BJ (cell line): Measurements from ENCODE around the gene ANKK1. TPM values are rescaled to one million over a fixed set of nuclear protein-coding genes. Genes with fewer than 3 reads are reported as not detected.
A peak's percentile ranks its signal among the peaks of the same experiment; 100 is the strongest.

Experiments used
- CTCF ChIA-PET: fragments of 350-600 bp; formaldehyde crosslinking; extraction: SDS; loops from one replicate; lab custom pipeline; 2021; ENCODE audit warnings: antibody characterized with exemption, inconsistent platforms; lab: Yijun Ruan, JAX
- POLR2A ChIA-PET: fragments of 300-600 bp; sonication (Branson Sonifier 250); formaldehyde crosslinking; extraction: SDS; loops from one replicate; lab custom pipeline; 2021; ENCODE audit warnings: antibody characterized with exemption; lab: Charles Lee
- DNase-seq: peaks from one replicate; pipeline ENCODE4 v3.0.0-alpha.2; 2011; ENCODE audit warnings: low read depth
- H3K27me3 ChIP-seq: 2 replicates; pipeline ENCODE4 v1.6.0; 2011; ENCODE audit warnings: low read length; ENCODE audit not compliant: control insufficient read depth, insufficient read depth
- H3K36me3 ChIP-seq: 2 replicates; pipeline ENCODE4 v1.5.1; 2011; ENCODE audit warnings: low read length; ENCODE audit not compliant: control insufficient read depth, insufficient read depth
- H3K4me3 ChIP-seq: 2 replicates; pipeline ENCODE4 v1.5.1; 2011; ENCODE audit warnings: low read depth, mild to moderate bottlenecking, control low read depth, low read length
- polyA minus RNA-seq: library from RNA; depleted of rRNA, polyadenylated mRNA; stranded (reverse); fragments of >200 nt; gene quantifications from 2 replicates; pipeline ENCODE4 v1.2.3, GENCODE V29; 2011; rRNA and poly(A)+ RNA removed
- polyA plus RNA-seq: library from polyadenylated mRNA; depleted of rRNA; stranded (reverse); fragments of >200 nt; gene quantifications from 2 replicates; pipeline ENCODE4 v1.2.3, GENCODE V29; 2011; rRNA removed
- TF ChIP-seq, protein P1 (sequence below): IDR thresholded peaks from 2 replicates; pipeline ENCODE4 v1.5.1; 2011; ENCODE audit warnings: low read depth, mild to moderate bottlenecking, control low read depth, inconsistent platforms, low read length, moderate library complexity; ENCODE audit not compliant: insufficient read depth

Gene ANKK1, protein sequence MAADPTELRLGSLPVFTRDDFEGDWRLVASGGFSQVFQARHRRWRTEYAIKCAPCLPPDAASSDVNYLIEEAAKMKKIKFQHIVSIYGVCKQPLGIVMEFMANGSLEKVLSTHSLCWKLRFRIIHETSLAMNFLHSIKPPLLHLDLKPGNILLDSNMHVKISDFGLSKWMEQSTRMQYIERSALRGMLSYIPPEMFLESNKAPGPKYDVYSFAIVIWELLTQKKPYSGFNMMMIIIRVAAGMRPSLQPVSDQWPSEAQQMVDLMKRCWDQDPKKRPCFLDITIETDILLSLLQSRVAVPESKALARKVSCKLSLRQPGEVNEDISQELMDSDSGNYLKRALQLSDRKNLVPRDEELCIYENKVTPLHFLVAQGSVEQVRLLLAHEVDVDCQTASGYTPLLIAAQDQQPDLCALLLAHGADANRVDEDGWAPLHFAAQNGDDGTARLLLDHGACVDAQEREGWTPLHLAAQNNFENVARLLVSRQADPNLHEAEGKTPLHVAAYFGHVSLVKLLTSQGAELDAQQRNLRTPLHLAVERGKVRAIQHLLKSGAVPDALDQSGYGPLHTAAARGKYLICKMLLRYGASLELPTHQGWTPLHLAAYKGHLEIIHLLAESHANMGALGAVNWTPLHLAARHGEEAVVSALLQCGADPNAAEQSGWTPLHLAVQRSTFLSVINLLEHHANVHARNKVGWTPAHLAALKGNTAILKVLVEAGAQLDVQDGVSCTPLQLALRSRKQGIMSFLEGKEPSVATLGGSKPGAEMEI
- polyA plus RNA-seq (not detected in 2 replicates), polyA minus RNA-seq (0.14 TPM in 1 of 2 replicates, not detected in the other)

DNA sequence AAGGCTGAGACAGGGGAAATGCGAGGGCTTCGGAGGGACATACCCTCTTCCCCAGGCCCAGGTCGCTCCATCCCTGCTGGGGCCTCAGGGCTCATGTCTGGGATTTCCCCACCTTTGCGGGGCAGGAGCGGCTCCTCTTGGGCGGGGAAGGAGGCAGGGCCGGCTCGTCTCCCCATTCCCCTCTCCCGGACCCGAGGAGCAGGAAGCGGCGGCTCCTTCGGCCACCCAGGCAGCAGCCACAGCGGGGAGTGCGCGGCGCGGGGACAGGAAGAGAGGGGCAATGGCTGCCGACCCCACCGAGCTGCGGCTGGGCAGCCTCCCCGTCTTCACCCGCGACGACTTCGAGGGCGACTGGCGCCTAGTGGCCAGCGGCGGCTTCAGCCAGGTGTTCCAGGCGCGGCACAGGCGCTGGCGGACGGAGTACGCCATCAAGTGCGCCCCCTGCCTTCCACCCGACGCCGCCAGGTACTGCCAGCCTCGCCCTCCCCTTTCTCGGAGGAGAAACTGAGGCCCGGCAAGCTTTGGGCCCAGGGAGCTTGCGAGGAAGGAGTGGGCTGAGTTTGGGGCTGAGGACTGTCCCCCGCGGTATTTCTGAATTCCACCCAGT is at the start of gene ANKK1:
Gene ANKK1, plus strand, starts transcription at position 175 of the 607 bp plus-strand sequence. Its CDS starts 106 bp downstream, at position 281.
- no peak for DNase-seq
- no peaks in the 10 kb centered on the region for H3K36me3 ChIP-seq
- TF ChIP-seq, protein P1, sequence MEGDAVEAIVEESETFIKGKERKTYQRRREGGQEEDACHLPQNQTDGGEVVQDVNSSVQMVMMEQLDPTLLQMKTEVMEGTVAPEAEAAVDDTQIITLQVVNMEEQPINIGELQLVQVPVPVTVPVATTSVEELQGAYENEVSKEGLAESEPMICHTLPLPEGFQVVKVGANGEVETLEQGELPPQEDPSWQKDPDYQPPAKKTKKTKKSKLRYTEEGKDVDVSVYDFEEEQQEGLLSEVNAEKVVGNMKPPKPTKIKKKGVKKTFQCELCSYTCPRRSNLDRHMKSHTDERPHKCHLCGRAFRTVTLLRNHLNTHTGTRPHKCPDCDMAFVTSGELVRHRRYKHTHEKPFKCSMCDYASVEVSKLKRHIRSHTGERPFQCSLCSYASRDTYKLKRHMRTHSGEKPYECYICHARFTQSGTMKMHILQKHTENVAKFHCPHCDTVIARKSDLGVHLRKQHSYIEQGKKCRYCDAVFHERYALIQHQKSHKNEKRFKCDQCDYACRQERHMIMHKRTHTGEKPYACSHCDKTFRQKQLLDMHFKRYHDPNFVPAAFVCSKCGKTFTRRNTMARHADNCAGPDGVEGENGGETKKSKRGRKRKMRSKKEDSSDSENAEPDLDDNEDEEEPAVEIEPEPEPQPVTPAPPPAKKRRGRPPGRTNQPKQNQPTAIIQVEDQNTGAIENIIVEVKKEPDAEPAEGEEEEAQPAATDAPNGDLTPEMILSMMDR: peak; percentile 13; the same call in 1 of the 2 replicates
- POLR2A ChIA-PET: no interaction called here
- H3K27me3 ChIP-seq: peaks cover 16% of the 10 kb centered on the region
- CTCF ChIA-PET: no interaction called here
- no peak within 1 kb of the TSS for H3K4me3 ChIP-seq

DNA sequence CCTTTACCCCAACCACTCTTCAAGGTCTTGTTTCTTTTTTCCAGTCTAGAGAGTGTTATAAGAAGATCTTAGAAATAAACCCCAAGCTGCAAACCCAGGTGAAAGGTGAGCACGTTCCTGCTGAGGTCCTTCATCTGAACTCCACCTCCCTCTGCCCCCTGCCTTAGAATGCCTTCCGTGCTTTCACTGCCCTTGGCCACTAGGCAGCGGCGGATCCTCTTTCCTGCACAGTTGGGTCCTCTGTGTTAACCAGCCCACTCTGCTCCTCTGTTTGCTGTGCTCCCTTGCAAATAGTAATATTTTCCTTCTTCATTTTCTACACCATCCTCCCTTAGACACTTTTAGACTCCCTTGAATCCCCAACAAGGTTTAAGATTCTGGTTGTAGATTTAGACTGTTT is 48.8 kb upstream of the ANKK1 start:
- CTCF ChIA-PET: no interaction called here
- no peak overlapping the region for H3K4me3 ChIP-seq
- TF ChIP-seq, protein P1: no peak
- no peaks in the 10 kb centered on the region for H3K27me3 ChIP-seq
- DNase-seq: no peak
- POLR2A ChIA-PET: no interaction called here
- peaks cover 4% of the 10 kb centered on the region for H3K36me3 ChIP-seq

DNA sequence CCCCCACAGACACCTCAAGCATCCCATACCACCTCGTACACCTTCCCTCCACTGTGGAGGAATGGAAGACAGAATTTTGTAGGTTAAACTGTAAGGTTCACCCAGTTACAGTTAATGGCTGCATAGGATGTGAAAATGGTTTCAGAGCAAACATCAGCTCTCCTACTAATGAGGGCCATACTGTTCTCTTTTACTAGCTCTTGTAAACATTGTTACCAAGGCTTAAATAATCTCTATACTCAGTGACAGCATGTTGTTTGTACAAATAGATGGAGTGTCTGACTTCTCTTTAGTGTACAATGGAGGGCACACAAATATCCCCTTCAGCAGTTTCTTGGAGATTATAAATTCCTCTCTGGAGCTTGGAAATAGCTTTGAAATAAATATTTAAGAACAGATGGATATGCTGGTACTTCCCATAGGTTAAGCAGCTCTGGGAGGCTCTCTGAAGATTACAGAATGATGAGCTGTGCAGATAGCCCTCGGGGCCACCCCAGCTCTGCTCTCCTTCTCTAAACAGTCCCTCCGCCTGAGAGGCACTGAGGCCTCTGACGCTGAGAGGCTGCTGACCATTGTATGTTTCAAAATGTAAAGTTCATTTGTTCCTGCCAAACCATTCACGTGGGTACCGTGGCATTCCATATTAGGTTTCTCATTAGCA is 47.5 kb upstream of the ANKK1 start:
- TF ChIP-seq, protein P1: no peak
- POLR2A ChIA-PET: no interaction called here
- Histone ChIP-seq H3K27me3 (no peaks in the 10 kb centered on the region), H3K4me3 (no peak overlapping the region), H3K36me3 (peaks cover 7% of the 10 kb centered on the region)
- no peak for DNase-seq
- CTCF ChIA-PET: interaction anchor here (1.0 kb wide), 1 partner anchor 391 kb away, joined by 3 read pairs; no protein-coding TSS in a partner anchor

DNA sequence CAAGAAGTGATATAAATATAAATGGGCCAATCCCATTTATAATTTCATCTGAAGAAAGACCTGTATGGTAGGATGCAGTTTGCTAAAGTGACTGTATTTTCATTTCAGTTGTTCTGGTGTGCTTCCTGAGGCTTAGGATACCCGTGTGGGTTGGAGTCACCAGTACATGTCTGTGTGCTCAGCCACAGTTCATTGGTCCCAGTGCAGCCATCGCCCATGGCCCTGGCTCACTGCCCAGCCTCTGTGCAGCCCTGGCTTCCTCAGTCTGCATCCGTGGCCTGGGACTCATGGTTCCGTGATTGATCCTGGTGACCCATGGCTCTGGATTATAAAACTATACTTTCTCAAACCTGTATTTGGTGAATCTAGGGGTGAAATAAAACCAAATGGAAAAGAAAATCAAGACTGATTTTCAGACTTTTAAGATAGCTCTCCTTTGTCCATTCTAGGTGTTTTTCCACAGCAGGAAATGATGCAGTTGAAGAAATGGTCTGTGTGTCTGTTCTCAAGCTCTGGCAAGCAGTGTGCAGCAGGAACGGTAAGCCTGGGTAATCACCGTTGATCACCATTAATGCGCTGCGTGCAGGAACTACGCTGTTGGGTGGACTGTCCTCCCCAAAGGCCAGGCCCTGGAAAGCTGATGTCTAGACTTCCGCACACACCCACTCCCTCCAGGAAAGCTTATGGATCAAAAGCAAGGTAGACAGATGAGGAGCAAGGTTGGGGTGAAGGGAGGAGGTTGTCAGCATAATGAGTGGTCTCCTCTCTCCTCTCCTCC is 46.0 kb upstream of the ANKK1 start:
- Histone ChIP-seq H3K36me3 (peaks cover 9% of the 10 kb centered on the region), H3K27me3 (no peaks in the 10 kb centered on the region), H3K4me3 (no peak overlapping the region)
- ChIA-PET CTCF (no interaction called here), POLR2A (no interaction called here)
- TF ChIP-seq, protein P1: no peak
- no peak for DNase-seq
